Smooth muscle cell of the brain vasculature (primary cell): ENCODE data around the gene MAP3K2.
"Not testable (repeated sequence)": the region's sequence is repeated elsewhere in the genome, so short reads cannot be mapped to it uniquely, and the experiment has no call there.

Source experiments
- DNase-seq: peaks from one replicate; pipeline ENCODE4 v3.0.0-alpha.2; 2012; ENCODE audit warnings: low read depth, low spot score

The MAP3K2 gene

DNA sequence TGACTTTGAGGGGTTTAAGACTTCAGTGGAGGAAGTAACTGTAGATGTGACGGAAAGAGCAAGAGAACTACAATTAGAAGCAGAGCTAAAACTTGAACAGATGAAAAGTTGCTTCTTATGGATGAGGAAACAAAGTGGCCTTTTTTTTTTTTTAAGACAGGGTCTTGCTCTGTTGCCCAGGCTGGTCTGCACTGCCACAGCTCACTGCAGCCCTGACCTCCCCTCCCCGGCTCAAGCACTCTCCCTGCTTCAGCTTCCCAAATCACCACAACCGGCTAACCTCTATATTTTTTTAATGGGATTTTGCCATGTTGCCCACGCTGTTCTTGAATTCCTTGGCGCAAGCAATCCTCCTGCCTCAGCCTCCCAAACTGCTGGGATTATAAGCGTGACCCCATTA lies 3.2 kb downstream of the MAP3K2 start:
- DNase-seq = no peak

- DNase-seq = no peak
Observed at GRCh38 chr2:127382831-127383230, 4.9 kb downstream of the MAP3K2 start.

DNA sequence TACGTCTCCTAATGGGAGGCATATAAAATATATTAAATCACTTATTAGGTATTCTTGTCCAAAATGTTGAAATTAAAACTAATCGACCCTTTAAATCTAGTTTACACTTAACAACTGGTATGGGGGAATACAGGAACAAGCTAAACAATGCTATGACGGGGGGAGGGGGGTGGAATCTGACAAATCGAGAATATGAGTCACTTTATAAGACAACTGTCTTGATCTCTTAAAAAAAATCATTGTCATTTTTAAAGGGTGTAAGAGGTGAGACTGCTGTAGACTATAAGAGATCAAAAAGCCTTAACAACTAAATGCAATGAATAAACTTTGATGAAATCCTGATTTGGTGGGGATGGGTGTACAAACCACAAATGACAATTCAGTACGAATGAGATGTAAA lies 6.0 kb downstream of the MAP3K2 start:
- DNase-seq = no peak

DNA sequence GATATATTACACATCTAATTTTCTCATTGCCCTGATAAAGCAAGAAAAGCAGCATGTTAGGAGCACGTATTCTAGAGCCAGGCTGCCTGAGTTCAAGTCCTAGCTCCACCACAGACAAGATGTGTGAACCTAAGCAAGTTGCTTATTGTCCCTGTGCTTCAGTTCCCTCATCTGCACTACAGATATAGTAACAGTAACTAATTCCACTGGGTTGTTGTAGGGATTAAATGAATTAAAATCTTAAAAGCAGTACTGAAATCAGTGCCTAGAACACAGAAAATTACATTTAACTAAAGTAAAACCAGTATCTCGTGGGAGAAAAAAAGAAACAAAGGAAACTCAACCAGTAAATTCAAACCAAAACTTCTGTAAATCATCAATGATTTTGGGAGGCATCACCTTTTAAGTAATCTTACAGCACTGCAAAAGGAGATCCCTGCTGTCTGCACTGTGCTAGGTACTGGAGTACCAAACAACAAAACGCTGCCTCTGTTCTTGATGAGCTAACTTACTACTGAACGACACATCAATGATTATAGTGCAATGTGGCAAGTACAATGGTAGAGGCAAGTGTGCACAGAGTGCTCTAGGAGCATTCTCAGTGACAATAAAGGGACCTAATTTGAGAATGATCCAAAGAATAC lies 7.9 kb downstream of the MAP3K2 start:
- DNase-seq = no peak

DNA sequence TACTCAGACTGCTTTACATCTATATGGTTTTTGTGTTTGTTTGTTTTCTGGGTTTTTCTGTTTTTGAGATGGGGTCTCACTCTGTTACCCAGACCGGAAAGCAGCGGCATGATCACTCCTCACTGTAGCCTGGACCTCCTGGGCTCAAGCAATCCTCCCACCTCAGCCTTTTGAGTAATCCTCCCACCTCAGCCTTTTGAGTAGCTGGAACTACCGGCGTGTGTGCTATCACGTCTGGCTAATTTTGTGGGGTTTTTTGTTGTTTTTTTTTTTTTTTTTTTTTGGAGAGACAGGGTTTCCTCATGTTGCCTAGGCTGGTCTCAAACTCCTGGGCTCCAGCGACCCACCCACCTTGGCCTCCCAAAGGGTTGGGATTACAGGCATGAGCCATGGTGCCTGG lies 9.1 kb downstream of the MAP3K2 start:
- DNase-seq = no peak

DNA sequence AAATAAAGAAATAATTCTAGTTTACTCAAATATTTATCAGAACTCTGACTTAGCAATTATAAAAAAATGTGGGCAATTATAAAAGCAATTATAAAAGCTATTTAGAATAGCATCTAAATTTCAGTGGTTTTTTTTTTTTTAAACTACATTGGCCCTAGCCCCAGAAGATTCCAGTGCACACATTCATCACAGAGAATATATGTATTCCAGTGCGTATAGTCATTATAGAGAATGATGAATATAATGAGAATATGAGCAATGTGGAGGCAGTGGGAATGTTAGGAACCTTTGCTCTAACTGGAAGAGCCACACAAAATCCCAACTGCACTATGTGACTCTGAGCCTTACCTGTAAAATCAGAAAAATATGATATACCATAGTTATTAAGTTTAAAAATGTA lies 10.5 kb downstream of the MAP3K2 start:
- no peak for DNase-seq

DNA sequence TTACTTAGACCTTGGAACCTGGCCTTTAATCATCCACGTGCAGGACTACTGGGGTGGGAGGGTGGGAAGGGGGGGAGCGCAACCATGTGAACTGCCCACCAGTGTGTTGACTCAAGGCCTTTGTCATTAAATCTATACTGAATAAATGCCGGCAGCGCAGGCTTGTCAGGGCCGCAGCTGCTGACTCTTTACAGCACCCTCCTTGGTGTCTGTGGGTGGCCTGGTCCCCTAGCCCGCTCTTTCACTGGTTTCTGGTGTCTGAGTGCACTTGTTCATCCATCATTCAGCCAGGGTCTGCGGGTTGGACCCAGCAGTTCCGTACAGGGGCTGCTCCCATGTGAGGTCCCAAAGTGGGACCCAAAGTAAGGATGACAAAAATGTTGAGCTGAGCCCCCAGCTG lies 11.5 kb downstream of the MAP3K2 start:
- no peak for DNase-seq

DNA sequence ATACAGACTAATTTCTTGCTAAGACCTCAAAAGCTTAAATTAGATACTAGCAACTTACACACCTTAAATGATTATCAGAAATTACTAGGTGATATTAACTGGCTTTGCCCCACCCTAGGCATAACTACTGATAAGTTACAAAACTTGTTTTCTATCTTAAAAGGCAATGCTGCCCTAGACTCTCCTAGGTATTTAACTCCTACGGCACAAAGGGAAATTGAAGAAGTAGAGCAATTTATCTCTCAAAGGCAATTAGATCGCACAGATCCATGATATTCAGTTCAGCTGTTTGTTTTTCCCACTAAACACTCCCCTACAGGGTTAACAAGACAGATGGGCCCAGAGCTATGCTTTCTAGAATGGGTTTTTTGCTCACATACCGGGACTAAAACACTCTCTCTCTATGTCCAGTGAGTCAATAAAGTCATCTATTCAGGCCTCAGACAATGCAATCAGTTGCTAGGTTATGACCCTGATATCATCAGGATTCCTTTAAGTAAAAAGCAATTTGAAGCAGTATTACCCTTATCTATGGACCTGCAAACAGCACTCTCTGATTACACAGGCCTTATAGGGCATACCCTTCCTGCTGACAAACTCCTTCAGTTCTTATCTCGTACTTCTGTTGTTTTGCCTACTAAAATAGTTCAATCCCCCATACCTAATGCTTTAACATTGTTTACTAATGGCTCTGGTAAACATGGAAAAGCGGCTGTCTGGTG lies 14.3 kb downstream of the MAP3K2 start:
- no peak for DNase-seq

DNA sequence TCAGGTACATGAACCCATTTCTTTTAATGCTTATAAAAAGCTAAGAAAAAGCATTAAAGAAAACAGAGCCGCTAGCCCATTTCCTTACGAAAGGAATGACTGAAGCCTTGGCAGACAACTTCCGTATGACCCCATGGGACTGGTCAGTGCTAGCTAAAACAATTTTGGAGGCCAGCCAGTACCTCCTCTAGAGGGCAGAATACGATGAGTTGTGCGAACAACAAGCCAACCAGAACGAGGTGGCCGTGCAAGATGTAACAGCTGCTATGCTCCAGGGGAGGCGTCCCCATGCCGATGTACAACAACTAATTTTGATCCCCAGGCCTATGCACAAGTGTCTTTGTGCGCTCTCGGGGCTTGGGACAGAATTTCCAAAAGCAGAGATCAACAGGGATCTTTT lies 16.7 kb downstream of the MAP3K2 start:
- no peak for DNase-seq

GRCh38 chr2:127370010-127370409 lies 17.8 kb downstream of the MAP3K2 start:
- no peak for DNase-seq

DNA sequence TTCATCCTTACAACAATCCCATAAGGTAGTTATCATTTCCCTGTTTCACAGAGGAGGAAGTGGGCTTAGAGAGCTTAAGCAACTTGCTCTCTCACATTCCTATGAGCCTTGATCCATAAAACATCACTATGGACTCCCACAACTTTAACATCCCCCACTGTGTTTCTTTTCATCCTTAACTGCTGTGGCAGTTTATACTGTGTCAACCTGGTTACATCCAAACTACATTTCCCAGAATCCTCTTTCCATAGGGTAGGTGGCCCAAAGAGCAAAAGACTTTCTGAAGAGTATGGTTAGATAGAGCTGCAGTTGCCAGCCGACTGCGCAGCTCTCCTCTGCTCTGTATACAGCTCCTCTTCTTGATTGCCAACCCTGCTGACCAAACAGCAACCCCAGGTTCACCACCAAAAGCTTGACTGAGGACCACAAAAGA lies 22.5 kb downstream of the MAP3K2 start:
- DNase-seq = no peak

DNA sequence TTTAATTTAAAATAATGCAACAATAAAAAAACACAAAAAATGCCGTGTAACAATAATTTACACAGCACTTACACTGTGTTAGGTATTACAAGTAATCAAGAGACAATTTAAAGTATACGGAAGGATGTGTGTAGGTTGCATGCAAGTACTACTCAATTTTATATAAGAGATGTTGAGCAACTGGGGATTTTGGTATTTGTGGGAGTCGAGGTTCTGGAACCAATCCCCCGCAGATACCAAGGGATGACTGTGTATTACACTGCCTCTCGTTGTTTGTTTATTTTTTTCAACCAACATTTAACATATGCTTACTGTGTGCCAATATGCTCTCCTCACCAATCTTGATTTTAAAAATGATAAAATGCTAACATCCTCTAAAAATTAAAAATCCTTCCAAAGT lies 24.8 kb downstream of the MAP3K2 start:
- DNase-seq = no peak

DNA sequence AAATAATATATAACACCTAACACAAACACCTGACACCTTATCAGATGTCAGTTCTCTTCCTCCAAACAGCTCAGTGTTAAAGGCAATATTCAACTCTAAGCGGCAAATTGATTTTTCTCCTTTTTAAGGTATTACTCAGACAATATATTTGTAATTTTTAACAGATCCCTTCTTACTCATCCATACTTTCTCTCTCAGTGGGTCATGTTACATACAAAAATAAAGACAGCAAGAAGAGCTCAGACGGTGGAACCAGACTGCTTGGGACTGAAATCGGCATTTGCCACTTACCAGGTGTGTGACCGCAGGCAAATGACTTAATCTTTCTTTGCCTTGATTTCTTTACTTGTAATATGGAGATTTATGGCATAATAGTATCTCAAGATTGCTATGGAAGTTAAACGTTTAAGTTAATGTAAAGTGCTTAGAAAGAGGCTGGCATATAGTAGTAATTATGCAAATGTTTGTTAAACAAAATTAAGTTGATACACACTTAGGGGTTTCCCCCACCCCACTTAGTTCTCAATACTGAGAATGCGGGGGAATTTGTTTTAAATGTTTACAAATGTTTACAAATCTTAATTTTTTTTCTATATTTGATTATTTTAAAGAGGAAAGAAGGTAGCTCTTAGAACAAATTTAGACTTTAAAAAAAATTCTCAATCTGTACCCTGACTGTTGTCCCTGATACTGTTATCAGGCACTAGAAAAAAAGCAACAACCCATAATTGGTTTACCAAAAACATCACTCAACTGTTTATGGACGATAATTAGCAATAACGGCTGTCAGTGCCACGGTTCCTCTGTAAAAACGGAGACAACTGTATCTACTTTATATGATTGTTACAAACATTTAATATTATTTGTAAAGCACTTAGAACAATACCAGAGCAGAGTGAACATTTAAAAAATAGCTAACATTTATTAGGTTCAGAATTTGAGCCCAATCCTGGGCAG lies 25.6 kb downstream of the MAP3K2 start:
- no peak for DNase-seq

DNA sequence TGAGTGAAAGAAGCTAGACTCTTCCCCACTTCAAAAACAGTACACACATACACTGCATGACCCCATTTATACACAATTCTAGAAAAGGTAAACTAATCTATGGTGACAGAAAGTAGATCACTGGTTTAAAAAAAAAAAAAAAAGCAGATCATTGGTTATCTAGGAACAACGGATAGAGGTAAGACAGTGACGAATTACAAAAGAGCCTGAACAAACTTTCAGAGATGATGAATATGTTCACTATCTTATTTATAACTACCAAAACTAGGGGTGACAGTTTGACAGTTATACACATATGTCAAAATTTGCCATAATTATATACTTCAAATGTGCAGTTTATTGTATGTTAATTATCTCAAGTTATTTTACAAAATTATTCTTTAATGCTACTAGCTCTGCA lies 27.5 kb downstream of the MAP3K2 start:
- no peak for DNase-seq

GRCh38 chr2:127359520-127359919 lies 28.3 kb downstream of the MAP3K2 start:
- no peak for DNase-seq

DNA sequence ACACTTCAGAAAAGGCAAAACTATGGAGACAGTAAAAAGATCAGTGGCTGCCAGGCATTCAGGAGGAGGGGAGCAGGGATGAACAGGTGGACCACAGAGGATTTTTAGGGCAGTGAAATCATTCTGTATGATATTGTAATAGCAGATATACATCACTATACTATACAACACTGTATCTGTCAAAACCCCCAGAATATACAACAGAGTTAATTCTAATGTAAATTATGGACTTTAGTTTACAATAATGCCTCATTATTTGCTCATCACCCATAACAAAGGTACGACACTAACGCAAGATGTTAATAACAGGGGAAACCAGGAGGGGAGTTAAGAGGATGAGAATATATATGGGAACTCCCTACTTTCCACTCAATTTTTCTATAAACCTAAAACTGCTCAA lies 28.8 kb downstream of the MAP3K2 start:
- no peak for DNase-seq

- no peak for DNase-seq
Observed at GRCh38 chr2:127358044-127358443, 29.7 kb downstream of the MAP3K2 start.

- DNase-seq = no peak
Observed at GRCh38 chr2:127357591-127357990, 30.2 kb downstream of the MAP3K2 start.

DNA sequence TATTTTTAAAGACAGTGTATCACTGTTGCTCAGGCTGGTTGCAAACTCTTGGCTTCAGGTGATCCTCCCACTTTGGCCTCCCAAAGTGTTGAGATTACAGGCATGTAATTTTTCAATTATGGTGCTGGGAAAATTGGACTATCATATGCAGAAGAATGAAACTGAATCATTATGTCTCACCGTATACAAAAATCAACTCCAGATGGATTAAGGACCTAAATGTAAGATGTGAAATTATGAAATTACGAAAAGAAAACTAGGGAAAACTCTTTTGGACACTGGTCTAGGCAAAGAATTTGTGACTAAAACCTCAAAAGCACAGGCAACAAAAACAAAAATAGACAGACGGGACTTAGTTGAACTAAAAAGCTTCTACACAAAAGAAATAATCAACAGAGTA lies 31.2 kb downstream of the MAP3K2 start:
- DNase-seq = no peak

DNA sequence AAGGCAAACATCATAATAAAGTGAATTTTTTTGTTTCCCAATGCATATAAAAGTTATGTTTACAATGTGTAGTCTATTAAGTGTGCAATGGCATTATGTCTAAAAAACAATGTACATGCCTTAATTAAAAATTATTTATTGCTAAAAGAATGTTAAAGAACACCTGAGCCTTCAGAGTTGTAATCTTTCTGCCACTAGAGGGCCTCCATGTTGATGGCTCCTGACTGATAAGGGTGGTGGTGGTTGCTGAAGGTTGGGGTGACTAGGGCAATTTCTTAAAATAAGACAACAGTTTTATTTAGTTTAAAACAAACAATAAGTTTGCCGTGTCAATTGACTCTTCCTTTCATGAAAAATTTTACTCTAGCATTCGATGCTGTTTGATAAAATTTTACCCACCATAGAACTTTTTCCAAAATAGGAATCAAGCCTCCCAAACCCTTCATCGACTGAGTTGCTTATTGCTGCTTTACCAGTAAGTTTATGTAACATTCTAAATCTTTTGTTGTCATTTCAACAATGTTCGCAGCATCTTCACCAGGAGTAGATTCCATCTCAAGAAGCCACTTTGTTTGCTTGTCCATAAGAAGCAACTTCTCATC lies 32.3 kb downstream of the MAP3K2 start:
- DNase-seq = no peak

GRCh38 chr2:127353873-127354676 lies 33.7 kb downstream of the MAP3K2 start:
- not testable (repeated sequence) for DNase-seq
